Kidney (tissue), 14 donors: ENCODE measurements around the gene ECD. TPM values are rescaled to one million over a fixed set of nuclear protein-coding genes. Genes with fewer than 3 reads are reported as not detected.

Experiments used
- DNase-seq, 5 donors: peaks; one replicate each; pipeline ENCODE4 v3.0.0-alpha.2; 2013 to 2020
- FAIRE-seq: peaks from 2 replicates; lab custom pipeline; 2012; peaks lifted over from hg19 to GRCh38; lab: Jason Lieb, UNC
- H3K27ac ChIP-seq, 2 donors: one replicate each; pipeline ENCODE4 v1.7.0; 2013; ENCODE audit warnings: low read depth in 2 of 2, low read length in 2 of 2, inconsistent platforms in 1 of 2
- H3K27me3 ChIP-seq: one replicate; pipeline ENCODE4 v1.7.1; 2013; ENCODE audit warnings: low read length, inconsistent platforms; ENCODE audit not compliant: control insufficient read depth, insufficient read depth
- H3K36me3 ChIP-seq, 3 donors: one replicate each; pipeline versions ENCODE4 v1.7.0 to v1.7.1; 2013; ENCODE audit warnings: low read length in 3 of 3, control low read depth in 1 of 3, inconsistent platforms in 1 of 3; ENCODE audit not compliant: insufficient read depth in 3 of 3, control insufficient read depth in 2 of 3
- H3K4me1 ChIP-seq, 3 donors: one replicate each; pipeline versions ENCODE4 v1.7.0 to v1.7.1; 2013; ENCODE audit warnings: low read length in 3 of 3, inconsistent platforms in 1 of 3, low read depth in 1 of 3; ENCODE audit not compliant: control insufficient read depth in 2 of 3, insufficient read depth in 2 of 3
- H3K4me3 ChIP-seq, 3 donors: one replicate each; pipeline versions ENCODE4 v1.7.0 to v1.8.1; 2013; ENCODE audit warnings: low read length in 3 of 3, control low read depth in 1 of 3, inconsistent platforms in 1 of 3
- H3K9ac ChIP-seq, 3 donors: one replicate each; pipeline versions ENCODE4 v1.7.0 to v1.7.1; 2013; ENCODE audit warnings: low read length in 3 of 3, control low read depth in 1 of 3, inconsistent platforms in 1 of 3
- H3K9me3 ChIP-seq, 3 donors: one replicate each; pipeline versions ENCODE4 v1.7.0 to v1.7.1; 2013; ENCODE audit warnings: low read length in 3 of 3, control low read depth in 1 of 3, inconsistent platforms in 1 of 3; ENCODE audit not compliant: control insufficient read depth in 2 of 3, insufficient read depth in 1 of 3
- CTCF ChIP-seq: IDR thresholded peaks from 3 replicates; pipeline ENCODE4 v1.5.1; 2012; ENCODE audit warnings: mild to moderate bottlenecking, moderate library complexity, borderline replicate concordance; ENCODE audit not compliant: insufficient read depth; ENCODE audit errors: extremely low read depth
- intact Hi-C: fragments of 100-400 bp; cut with DNase I; formaldehyde crosslinking; loops from one replicate; pipeline ENCODE4 v1.11.1; 2022
- polyA plus RNA-seq: library from polyadenylated mRNA; stranded (reverse); fragments of 350-450 nt; fragmentation: Illumina TruSeq; extraction: RNeasy Lipid Tissue Mini Kit (QIAGEN cat#74804); gene quantifications from one replicate; pipeline ENCODE4 v1.2.3, GENCODE V29; 2014; ENCODE audit warnings: low read depth, low replicate concordance; ENCODE audit not compliant: insufficient read depth
- total RNA-seq: library from RNA; stranded (reverse); fragmentation: NEBNext Ultra II Directional; extraction: Animal tissue kit (Norgen Biotek cat#: 25700); gene quantifications from one replicate; pipeline ENCODE4 v1.2.1, GENCODE V29; 2021
- donor health status: control.
- donor health status: control.
- donor health status: control.
- donor health status: control.
- donor health status: control.
- donor health status: DM: yes; HTN: yes; CAD: no.
- donor health status: Normal renal cell carcinoma (clear cell type).

The ECD gene
- total and polyA plus RNA-seq, 2 donors from 2014 or later = 15.2 to 27.5 TPM

DNA sequence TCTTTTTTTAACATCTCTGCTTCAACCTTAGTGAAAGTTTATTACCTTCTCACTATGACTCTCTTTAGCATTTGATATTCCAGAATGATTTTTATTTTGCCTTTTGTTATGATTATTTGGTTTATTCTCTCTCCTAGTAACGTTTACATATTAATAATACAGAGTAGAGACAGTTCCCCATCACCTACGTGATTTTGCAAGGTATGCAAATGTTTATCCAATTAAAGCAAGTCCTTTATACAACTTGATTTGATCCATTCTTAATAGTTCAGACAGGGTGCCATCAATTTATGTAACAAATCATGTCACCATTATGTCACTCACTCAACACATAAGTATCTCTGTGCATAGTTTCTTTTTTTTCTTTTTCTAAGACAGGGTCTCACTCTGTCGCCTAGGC is 26.2 kb downstream of the ECD start:
- intact Hi-C loops = no loop called here
- FAIRE-seq (no peak), DNase-seq (no peak)
- Histone ChIP-seq H3K27ac (no peak overlapping the region), H3K4me3 (no peak overlapping the region), H3K9me3 (no peaks in the 10 kb centered on the region), H3K4me1 (no peaks in the 10 kb centered on the region), H3K9ac (no peak overlapping the region), H3K27me3 (no peaks in the 10 kb centered on the region), H3K36me3 (peaks cover 0 to 27% (median 7%) of the 10 kb centered on the region in 3 donors)
- no peak for TF ChIP-seq CTCF

DNA sequence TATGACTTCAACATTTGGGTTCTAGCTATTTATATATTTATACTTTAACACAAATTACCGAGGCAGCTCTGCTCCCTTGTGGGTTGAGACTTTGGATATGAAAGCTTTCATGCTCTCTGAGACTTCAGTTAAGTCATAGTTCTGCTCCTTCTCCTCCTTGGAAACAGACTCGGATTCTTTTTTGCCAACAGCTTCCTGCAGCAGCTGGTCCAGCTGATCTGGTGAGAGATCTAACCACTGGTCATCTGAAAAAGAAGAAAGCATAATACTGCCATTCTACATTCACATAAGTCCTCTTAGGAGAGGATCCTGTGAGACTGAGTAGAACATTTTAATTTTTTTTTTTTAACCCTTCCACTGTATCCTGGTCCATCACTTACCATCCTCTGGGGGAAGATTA is 28.6 kb downstream of the ECD start:
- FAIRE-seq = no peak
- DNase-seq = no peak
- intact Hi-C loops = no loop called here
- no peaks in the 10 kb centered on the region for H3K27me3 ChIP-seq
- H3K9ac ChIP-seq = no peak overlapping the region
- H3K9me3 ChIP-seq = no peaks in the 10 kb centered on the region
- no peaks in the 10 kb centered on the region for H3K4me1 ChIP-seq
- H3K36me3 ChIP-seq = peaks cover 0 to 42% (median 15%) of the 10 kb centered on the region in 3 donors
- no peak for TF ChIP-seq CTCF
- H3K4me3 ChIP-seq = no peak overlapping the region
- no peak overlapping the region for H3K27ac ChIP-seq

GRCh38 chr10:73136627-73137026 is 31.2 kb downstream of the ECD start:
- FAIRE-seq (no peak), DNase-seq (no peak)
- intact Hi-C loops = no loop called here
- Histone ChIP-seq H3K9ac (no peak overlapping the region), H3K4me3 (no peak overlapping the region), H3K36me3 (peaks cover 3 to 42% (median 15%) of the 10 kb centered on the region in 3 donors), H3K27me3 (no peaks in the 10 kb centered on the region), H3K27ac (no peak overlapping the region), H3K4me1 (no peaks in the 10 kb centered on the region), H3K9me3 (no peaks in the 10 kb centered on the region)
- no peak for TF ChIP-seq CTCF

- Histone ChIP-seq H3K4me3 (no peak overlapping the region), H3K27me3 (no peaks in the 10 kb centered on the region), H3K9me3 (no peaks in the 10 kb centered on the region), H3K4me1 (no peaks in the 10 kb centered on the region), H3K36me3 (peaks cover 7 to 50% (median 20%) of the 10 kb centered on the region in 3 donors), H3K9ac (no peak overlapping the region), H3K27ac (no peak overlapping the region)
- TF ChIP-seq CTCF = no peak
- intact Hi-C loops = no loop called here
- DNase-seq (no peak), FAIRE-seq (no peak)
Measured at GRCh38 chr10:73134727-73135126, 33.1 kb downstream of the ECD start.
